Subcutaneous adipose tissue (tissue), 4 donors: ENCODE data around the gene FEN1. TPM values are rescaled to one million over a fixed set of nuclear protein-coding genes. Genes with fewer than 3 reads are reported as not detected.

Experiments
- total RNA-seq, 4 donors: library from RNA; depleted of rRNA; stranded (reverse); fragments of >200 nt; gene quantifications; one replicate each; pipeline ENCODE4 v1.1.0, GENCODE V29; 2016
- TF ChIP-seq, protein P1 (sequence below): fragments of 450-650 bp; IDR thresholded peaks from one replicate; pipeline ENCODE4 v1.5.1; 2016; ENCODE audit warnings: low read depth, mild to moderate bottlenecking, control low read depth, antibody characterized with exemption, moderate library complexity

Gene FEN1
- total RNA-seq, 4 donors from 2014 or later = 4.9 to 7.7 (median 6.3) TPM

DNA sequence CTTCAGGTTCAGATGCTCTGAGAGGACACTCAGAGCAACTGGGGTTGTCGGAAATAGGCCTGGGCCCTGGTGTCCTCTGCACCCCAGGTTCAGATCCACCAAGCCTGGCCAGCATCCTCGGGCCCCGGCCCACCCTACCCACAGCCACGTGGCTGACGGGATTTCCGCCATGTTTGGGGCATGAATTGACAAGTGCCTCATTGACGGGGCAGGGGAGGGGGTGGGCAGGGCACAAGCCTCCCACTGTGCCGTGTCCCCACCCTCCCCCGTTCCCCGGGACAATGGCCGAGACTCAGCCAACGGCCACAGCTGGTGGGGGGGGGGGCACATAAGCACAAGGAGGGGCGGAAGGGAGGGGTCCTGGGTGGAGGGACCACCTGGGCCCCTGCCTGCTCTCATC, 31.8 kb upstream of the FEN1 start:
- TF ChIP-seq, protein P1, sequence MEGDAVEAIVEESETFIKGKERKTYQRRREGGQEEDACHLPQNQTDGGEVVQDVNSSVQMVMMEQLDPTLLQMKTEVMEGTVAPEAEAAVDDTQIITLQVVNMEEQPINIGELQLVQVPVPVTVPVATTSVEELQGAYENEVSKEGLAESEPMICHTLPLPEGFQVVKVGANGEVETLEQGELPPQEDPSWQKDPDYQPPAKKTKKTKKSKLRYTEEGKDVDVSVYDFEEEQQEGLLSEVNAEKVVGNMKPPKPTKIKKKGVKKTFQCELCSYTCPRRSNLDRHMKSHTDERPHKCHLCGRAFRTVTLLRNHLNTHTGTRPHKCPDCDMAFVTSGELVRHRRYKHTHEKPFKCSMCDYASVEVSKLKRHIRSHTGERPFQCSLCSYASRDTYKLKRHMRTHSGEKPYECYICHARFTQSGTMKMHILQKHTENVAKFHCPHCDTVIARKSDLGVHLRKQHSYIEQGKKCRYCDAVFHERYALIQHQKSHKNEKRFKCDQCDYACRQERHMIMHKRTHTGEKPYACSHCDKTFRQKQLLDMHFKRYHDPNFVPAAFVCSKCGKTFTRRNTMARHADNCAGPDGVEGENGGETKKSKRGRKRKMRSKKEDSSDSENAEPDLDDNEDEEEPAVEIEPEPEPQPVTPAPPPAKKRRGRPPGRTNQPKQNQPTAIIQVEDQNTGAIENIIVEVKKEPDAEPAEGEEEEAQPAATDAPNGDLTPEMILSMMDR = no peak

DNA sequence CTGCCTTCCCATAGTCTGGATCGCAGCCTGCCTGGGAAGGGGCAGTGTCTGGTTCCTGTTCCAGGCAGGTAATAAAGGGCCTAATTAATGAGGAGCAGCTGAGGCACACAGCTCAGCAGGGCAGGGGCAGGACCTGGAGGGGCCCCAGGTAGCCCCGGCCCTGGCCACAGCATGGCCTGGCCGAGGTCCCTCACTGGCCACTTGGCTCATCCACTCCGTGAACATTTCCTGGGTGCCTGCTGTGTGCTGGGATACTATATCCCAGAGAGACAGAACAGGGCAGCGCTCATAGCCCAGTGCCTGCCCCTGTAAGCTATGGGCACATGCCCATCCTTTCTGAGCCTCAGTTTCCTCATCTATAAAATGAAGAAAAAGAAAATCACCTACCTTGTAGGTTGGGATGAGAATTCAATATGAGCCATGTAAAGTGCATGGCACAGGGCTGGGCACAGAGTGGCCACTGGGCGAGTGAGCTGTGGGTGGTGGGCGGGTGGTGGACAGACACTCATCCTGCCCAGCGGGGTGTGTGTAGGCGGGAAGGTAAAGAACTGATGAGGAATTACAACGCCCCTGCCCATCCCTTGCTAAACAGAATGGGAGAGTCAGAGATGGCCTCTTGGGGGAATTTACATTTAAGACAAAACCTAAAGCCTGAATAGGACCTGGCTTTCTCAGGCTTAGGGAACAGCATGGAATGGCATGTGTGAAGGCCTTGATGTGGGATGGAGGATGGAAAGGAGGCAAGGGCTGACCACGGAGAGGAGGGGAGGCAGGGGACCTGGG, 31.1 kb upstream of the FEN1 start:
- TF ChIP-seq, protein P1 = no peak

DNA sequence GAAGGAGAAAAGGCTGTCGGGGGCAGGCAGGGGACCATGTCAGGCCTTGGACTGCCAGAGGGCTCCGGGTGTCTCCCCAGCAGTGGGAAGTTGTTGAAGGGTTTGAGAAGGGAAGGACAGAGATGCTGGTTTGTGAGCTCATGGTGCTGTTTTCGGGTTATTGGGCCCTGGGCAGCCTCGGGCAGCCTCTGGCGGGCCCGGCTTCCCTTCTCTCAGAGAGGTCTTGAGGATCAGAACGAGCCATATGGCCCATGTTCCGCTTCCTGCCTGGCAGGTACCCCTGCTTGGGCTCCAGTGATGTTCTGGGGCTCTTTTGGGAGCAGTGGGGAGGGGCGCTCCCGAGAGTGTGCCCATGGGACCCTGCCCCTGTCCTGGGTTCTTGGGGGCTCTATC, 30.5 kb upstream of the FEN1 start:
- TF ChIP-seq, protein P1 = no peak

- TF ChIP-seq, protein P1 = no peak
Observed at GRCh38 chr11:61762798-61763197, 29.9 kb upstream of the FEN1 start.

DNA sequence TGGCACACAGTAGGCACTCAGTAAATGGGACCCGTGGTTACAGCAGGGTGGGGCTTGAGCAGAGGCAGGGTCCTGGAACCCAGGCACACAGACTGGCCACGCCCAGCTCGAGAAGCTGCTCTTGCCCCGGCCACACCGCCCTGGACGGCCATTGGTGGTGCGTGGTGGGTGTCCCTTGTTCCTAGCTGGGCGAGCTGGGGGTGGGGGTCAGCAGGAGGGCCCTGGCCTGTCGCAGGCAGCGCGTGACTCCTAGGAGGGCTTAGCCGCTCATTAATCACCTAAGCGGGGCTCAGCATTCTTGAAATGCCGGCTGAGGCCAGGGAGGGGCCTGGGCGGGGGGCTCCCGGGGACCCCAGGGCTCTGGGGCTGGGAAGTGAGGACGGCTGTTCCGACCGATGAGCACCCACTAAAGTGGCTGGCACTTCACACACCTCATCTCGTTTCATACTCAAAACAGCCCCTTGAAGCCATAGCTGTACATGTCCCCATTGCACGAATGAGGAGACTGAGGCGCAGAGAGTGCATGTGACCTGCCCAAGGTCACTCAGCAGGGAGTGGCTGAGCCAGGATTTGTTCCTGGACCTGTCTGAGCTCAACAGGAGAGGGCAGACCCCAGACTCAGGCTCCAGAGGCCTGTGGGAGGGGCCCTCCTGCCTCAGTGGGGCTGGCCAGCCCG, 28.6 kb upstream of the FEN1 start:
- TF ChIP-seq, protein P1 = no peak

GRCh38 chr11:61764606-61765260, 28.0 kb upstream of the FEN1 start:
- TF ChIP-seq, protein P1 = no peak

- TF ChIP-seq, protein P1 = no peak
Observed at GRCh38 chr11:61765550-61766253, 27.0 kb upstream of the FEN1 start.
